NCI-H460 (cell line): ENCODE data around the gene MLLT11. TPM values are rescaled to one million over a fixed set of nuclear protein-coding genes. Genes with fewer than 3 reads are reported as not detected.

Experiments
- small RNA-seq, 2 experiments: library from RNA; depleted of rRNA; stranded (forward); fragments of <200 nt; gene quantifications; one replicate each; pipeline ENCODE3, GENCODE V24; 2014
- total RNA-seq: library from RNA; depleted of rRNA; stranded (reverse); fragments of >200 nt; shearing (Covaris generic); gene quantifications from 2 replicates; pipeline ENCODE4 v1.2.3, GENCODE V29; 2014; rRNA removed

Gene MLLT11
- total RNA-seq, 1 experiment from 2014 or later: 84.6 TPM

Small RNAs within 50 kb of the gene (small RNA-seq; reads per million reads assigned to genes)
- 0 to 0.06 reads per million in 2 experiments for gene RNU6-884P

Other genes starting within 250 kb of the MLLT11 start
- gene ARNT, start 183.8 kb upstream of the MLLT11 start, total RNA-seq: 22.8 and 27.1 TPM in 2 replicates
- gene CTXND2, start 173.3 kb upstream of the MLLT11 start, total RNA-seq: not detected in 2 replicates
- gene SETDB1, start 134.0 kb upstream of the MLLT11 start, total RNA-seq: 46.5 and 53.6 TPM in 2 replicates
- 354 and 361 TPM in 2 replicates for gene CERS2, start 85.6 kb upstream of the MLLT11 start, total RNA-seq
- gene ANXA9, start 78.1 kb upstream of the MLLT11 start, total RNA-seq: 0.10 and 0.61 TPM in 2 replicates
- gene MINDY1, start 53.5 kb upstream of the MLLT11 start, total RNA-seq: 12.1 and 13.4 TPM in 2 replicates
- 22.7 and 24.7 TPM in 2 replicates for gene PRUNE1, start 51.9 kb upstream of the MLLT11 start, total RNA-seq
- 0.43 and 1.3 TPM in 2 replicates for gene BNIPL, start 23.8 kb upstream of the MLLT11 start, total RNA-seq
- gene C1orf56, start 12.6 kb upstream of the MLLT11 start, total RNA-seq: 6.1 and 7.2 TPM in 2 replicates
- gene CDC42SE1, start 775 bp upstream of the MLLT11 start, total RNA-seq: 100 and 101 TPM in 2 replicates
- 14.3 and 18.2 TPM in 2 replicates for gene GABPB2, start 10.4 kb downstream of the MLLT11 start, total RNA-seq
- 0.69 and 1.2 TPM in 2 replicates for gene SEMA6C, start 86.2 kb downstream of the MLLT11 start, total RNA-seq
- gene TNFAIP8L2, start 96.3 kb downstream of the MLLT11 start, total RNA-seq: not detected in 2 replicates
- 18.0 and 25.1 TPM in 2 replicates for gene LYSMD1, start 105.5 kb downstream of the MLLT11 start, total RNA-seq
- 95.3 and 96.9 TPM in 2 replicates for gene SCNM1, start 105.7 kb downstream of the MLLT11 start, total RNA-seq
- gene TMOD4, start 115.6 kb downstream of the MLLT11 start, total RNA-seq: 0.87 TPM in 1 of 2 replicates, not detected in the other
- gene VPS72, start 129.8 kb downstream of the MLLT11 start, total RNA-seq: 88.7 and 95.2 TPM in 2 replicates
- gene PIP5K1A, start 138.2 kb downstream of the MLLT11 start, total RNA-seq: 95.2 and 119 TPM in 2 replicates
- gene PSMD4, start 194.3 kb downstream of the MLLT11 start, total RNA-seq: 216 and 237 TPM in 2 replicates
- 22.6 and 23.0 TPM in 2 replicates for gene ZNF687, start 221.9 kb downstream of the MLLT11 start, total RNA-seq